Stimulated activated CD8-positive, alpha-beta memory T cell treated with anti-CD3 and anti-CD28 coated beads, Interleukin-7, amount 100 ng/mL, for 4 hours (primary cell): Measurements from ENCODE around the gene SPC24.

Experiments used
- DNase-seq, 2 donors: peaks; one replicate each; pipeline ENCODE4 v3.0.0-alpha.2; 2020; ENCODE audit warnings: low read depth in 2 of 2

The SPC24 gene

DNA sequence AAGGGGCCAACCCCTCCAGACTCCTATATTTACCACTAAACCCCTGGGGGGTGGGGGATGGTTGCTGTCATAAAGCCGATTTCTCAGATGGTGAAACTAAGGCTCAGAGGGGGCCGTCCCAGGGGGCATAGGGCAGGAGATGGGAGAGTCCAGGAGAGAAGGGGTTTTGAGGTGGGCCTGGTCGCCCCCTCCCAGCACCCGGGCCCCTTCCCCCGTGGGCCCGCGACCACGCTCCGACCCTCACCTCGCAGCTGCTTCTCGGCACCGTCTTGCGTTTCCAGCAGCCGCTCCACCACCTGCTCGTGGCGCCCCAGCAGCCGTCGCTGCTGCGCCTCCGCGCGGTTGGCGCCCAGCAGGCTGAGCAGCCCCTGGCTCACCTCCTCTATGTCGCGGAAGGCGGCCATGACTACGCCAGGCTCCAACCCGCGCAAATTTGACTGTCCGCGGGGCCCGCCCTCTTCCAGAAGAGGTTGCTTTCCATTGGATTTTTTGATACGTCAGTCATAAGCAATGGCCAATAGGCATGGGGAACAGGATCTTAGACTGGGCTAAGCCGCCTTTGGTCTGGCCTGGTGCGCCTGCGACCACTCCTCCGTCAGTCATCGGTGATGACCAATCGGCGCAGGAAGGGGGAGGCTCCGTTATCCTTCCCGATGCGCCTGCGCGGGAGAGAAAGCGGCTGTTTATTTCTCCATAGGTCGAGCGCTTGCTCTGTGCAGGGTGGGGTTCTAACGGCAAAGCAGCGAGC, at the start of gene SPC24:
TSS of gene SPC24 (minus strand) at position 410 of the 748 bp plus-strand sequence. CDS start at position 404, 6 bp downstream.
- DNase-seq, result peak; percentile 84 to 87

- DNase-seq, result no peak
Observed at GRCh38 chr19:11204943-11205349, 49.4 kb upstream of the SPC24 start.

GRCh38 chr19:11204076-11204602, 48.6 kb upstream of the SPC24 start:
- DNase-seq, result no peak

DNA sequence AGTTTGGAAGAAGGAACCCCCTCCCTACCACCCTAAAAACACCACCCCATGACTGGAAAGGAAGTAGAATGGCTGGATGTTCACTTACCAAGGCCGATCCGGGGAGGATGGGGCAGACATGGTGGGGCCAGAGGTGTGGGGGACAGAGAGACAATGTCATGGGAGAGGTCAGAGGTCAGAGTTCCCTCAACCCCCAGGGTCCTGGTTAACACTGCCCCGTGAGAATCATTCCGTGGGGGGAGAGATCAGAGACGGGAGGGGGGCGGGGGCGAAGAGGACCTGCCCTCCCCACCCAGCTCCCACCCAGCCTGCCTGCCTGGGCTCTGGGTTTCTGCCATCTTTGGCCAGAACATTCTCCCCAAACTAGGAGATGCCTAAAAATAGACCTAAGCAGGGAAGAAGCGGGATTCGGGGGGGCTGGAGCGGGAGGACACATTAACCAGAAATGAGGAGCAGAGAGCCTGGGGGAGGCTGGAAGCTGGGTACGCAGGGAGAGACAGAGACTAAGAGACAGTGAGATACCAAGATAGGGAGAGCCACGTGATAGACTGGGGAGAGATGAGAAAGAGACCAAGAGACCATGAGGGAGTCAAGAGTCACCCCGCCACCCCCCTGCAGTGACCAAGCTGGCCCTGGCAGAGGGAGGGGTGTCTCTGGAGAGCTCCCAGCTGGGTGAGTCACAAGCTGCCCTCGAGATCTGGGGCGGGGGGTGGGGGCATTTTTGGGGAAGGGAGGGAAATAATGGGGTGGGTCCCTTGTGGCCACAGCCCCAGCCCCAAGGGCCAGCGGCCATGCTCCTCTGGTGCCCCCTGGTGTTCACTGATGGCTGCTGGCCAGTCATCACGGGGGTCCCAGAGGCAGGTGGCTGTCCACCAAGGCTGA, 47.9 kb upstream of the SPC24 start:
- no peak for DNase-seq

DNA sequence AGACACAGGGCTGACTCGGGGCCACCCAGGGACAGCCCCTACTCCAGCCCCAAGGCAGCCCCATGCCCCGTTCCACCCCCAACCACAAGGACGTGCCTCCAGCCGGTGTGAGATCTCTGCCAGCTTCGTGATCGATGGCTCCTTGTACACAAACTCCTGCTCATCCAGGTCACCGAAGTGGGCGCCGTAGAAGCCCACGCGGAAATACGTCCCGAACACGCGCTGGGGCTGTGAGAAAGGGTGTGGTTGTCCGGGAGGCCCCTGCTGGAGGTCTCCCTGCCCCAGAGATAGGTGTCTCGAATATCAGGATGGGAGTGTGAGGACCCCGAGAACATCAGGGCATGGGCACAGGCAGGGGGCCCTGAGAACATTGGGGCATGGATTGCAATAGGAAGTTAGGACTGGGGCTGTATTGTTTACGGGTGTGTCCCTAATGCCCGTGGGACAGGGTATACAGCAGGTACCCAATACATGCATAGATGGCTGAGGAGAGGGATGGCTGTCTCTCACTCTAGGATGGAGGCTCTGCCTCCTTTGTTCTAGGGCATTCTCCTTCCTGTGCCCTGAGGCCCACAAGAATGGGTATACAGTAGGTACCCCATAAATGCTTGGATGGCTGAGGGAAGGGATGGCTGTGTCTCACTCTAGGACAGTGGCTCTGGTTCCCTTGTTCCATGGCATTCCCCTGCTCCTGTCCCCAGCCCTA, 47.1 kb upstream of the SPC24 start:
- no peak for DNase-seq

DNA sequence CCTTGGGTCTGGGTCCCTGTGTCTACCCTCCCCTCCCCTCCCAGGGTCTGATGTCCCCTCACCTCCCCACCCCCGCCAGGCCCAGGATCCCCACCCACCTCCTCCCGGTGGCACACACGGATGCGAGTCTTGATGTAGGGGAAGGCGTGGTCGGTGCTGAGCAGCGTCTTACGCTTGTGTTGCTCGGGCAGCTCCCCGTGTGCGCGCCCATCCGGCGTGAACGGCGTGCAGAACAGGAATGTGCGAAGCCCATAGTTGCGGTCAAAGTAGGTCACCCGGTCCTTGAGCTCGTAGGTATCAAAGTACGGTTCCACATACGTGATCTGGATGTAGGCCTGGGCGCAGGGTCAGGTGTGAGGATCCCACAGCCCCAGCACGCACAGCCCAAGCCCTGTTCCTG, 46.2 kb upstream of the SPC24 start:
- DNase-seq, result no peak

- DNase-seq, result no peak
Observed at GRCh38 chr19:11200931-11201330, 45.3 kb upstream of the SPC24 start.

GRCh38 chr19:11200015-11200574, 44.5 kb upstream of the SPC24 start:
- no peak for DNase-seq

GRCh38 chr19:11199517-11199916, 43.9 kb upstream of the SPC24 start:
- DNase-seq, result no peak

GRCh38 chr19:11198769-11199424, 43.3 kb upstream of the SPC24 start:
- no peak for DNase-seq

DNA sequence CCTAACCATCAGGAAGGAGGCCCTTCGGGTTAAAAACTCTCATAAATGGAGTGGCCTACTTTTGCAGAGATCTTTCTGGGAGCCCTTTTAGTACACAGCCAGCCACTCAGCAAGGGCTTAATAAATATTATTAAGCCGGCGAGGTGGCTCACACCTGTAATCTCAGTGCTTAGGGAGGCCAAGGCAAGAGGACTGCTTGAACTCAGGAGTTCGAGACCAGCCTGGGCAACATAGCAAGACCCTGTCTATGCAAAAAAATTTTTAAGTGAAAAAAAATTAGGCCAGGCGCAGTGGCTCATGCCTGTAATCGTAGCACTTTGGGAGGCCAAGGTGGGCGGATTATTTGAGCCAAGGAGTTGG, 42.6 kb upstream of the SPC24 start:
- no peak for DNase-seq

- peak; percentile 45 to 63 for DNase-seq
Observed at GRCh38 chr19:11197291-11198174, 42.0 kb upstream of the SPC24 start, which contains the start of gene KANK2. KANK2 (minus strand) TSS chr19:11197545; CDS start chr19:11194511, 3,034 bp downstream.

DNA sequence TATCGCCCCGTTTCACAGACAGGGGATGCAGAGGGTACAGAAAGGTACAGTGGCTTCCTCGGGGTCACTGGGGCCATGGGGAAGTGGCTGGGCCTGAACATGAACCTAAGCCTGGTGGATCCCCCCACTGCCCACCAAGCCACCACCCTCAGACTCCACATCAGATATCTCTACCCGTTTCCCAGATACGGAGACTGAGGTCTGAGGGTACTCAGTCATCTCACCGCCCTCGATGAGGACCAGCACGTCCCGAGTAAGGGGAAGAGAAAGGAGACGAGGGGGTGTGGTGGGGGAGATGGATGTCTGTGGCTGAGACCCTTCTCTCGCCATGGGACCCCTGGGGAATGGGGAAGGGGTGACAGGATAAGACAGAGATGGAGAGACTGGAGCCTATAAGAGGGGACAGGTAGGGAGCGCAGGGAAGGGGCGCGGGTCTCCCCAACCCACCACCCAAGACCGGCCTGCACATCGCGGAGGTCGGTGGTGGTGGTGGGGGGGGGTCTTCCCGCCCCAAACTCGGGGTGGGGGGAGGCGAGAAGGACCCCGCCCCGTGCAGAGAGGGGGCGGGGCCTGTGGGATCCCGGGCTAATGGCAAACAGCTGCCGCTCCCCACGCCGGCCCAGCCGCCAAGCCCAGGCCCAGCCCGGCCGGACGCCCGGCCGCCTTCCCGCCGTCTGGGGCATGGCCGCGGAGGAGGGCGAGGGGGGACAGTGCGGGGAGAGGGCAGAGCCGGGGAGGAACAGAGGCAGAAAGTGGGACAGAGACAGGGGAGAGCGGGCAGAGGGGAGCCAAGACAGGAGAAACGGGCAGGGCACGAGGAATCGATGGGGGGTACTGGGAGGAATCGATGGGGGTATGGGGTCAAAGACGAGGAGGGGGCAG, 41.1 kb upstream of the SPC24 start:
- DNase-seq, result no peak

- DNase-seq, result no peak
Observed at GRCh38 chr19:11195681-11196080, 40.1 kb upstream of the SPC24 start.

DNA sequence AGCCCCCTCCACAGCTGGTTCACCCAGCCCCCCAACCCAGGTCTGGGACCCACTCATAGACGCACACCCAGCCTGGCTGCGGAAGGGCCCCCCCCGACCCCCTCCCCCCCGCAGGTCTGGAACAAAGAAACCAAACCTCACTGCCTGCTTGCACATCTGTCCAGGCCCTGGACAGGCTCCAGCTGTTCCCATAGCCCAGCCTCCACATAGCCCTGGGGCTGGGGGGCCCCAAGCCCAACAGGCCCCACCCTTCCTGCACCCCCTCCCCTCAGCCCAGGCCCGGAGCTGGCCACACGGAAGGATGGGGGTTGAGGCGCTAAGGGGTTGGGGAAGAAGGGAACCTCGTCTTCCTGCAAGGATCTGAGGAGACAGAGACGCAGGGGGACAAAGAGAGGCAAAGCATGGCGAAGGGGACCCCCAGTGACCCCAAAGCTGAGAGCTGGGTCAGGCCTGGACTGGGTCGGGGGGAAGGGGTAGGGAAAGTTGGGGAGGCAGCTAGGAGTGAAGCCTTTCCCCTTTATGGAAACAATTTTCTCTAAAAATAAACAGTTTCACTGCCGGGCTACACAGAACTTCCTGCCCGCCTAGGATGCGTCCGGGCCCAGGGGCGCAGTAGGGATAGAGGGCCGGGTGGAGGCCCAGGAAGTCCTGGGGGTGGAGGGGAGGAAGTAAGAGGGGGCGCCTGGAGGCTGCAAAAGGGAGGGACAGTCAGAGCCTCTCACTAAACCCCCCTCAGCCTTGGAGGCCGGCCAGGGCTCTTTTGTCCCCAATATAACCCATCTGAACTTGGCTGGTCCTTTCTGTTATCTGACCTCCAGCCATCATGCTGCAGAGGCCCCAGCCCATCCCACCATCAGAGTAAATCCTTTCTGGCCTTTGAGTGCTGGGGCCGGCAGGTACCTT, 39.3 kb upstream of the SPC24 start:
- no peak for DNase-seq

- no peak for DNase-seq
Observed at GRCh38 chr19:11194173-11194572, 38.6 kb upstream of the SPC24 start.

- DNase-seq, result no peak
Observed at GRCh38 chr19:11192957-11193939, 37.7 kb upstream of the SPC24 start.
